Measurements from ENCODE around the gene SLC1A3.
"Not testable (repeated sequence)": the region's sequence is repeated elsewhere in the genome, so short reads cannot be mapped to it uniquely, and the experiment has no call there.

The SLC1A3 gene

DNA sequence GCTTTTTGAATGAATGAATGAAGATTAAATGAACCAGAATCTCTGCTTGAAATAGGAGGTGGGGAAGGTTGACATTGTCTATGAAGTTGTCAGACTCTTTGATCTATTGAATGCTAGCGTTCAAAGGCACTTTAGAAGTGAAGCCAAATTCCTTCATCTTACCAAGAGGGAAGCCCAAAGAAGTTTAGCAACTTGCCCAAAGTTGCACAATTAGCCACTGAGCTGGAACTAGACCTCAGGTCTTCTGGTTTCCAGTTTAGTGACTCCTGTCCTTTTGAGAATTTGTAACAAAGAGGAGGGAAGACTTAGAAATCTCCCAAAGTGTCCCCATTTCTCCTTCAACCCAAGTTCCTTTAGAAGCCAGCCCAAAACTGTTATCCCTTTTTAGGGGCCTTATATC is 20.7 kb upstream of the SLC1A3 start:
- Histone ChIP-seq H3K4me2 (ENCODE audit: low read length) (no peak overlapping the region), H3K27me3 (ENCODE audit: low read depth, low read length) (no peaks in the 10 kb centered on the region), H3K4me3 (ENCODE audit: low read length) (no peak overlapping the region), H3K36me3 (replicated peaks; ENCODE audit: low read depth, low read length) (no peaks in the 10 kb centered on the region), H3K79me2 (ENCODE audit: low read length) (no peaks in the 10 kb centered on the region), H3K9me3 (ENCODE audit: insufficient read depth, low read length) (no peaks in the 10 kb centered on the region), H3K9ac (ENCODE audit: low read length) (no peak overlapping the region), H3K27ac (ENCODE audit: low read length) (no peak overlapping the region), H4K20me1 (ENCODE audit: insufficient read depth, low read length) (no peaks in the 10 kb centered on the region), H3K4me1 (ENCODE audit: low read length) (no peaks in the 10 kb centered on the region), H2AFZ (ENCODE audit: low read depth, low read length) (no peak overlapping the region)
- TF ChIP-seq, protein P1, sequence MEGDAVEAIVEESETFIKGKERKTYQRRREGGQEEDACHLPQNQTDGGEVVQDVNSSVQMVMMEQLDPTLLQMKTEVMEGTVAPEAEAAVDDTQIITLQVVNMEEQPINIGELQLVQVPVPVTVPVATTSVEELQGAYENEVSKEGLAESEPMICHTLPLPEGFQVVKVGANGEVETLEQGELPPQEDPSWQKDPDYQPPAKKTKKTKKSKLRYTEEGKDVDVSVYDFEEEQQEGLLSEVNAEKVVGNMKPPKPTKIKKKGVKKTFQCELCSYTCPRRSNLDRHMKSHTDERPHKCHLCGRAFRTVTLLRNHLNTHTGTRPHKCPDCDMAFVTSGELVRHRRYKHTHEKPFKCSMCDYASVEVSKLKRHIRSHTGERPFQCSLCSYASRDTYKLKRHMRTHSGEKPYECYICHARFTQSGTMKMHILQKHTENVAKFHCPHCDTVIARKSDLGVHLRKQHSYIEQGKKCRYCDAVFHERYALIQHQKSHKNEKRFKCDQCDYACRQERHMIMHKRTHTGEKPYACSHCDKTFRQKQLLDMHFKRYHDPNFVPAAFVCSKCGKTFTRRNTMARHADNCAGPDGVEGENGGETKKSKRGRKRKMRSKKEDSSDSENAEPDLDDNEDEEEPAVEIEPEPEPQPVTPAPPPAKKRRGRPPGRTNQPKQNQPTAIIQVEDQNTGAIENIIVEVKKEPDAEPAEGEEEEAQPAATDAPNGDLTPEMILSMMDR (IDR thresholded peaks at IDR 0.05; ENCODE audit: low read depth, low read length) = no peak
- TF ChIP-seq EZH2phosphoT487 (IDR thresholded peaks at IDR 0.05; ENCODE audit: low read depth) = no peak

DNA sequence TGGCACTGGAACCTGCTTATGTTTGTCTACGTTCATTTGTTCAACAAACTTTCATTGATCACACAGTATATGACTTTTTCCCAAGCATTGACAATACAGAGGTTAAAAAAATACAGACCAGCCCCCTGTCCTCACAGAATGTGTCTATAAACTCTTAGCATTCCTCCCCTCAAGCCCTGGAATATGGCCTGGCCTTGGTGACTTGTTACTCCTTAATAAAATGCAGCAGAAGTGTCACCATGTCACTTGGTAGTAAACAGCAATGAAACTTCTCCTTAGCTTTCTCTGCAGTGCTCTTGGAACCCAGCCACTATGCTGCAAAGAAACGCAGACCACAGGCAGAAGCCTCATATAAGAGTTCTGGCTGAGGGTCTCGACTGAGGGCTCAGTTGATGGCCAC is 19.1 kb upstream of the SLC1A3 start:
- H4K20me1 ChIP-seq (ENCODE audit: insufficient read depth, low read length) = no peaks in the 10 kb centered on the region
- no peak overlapping the region for H3K4me2 ChIP-seq (ENCODE audit: low read length)
- H3K27ac ChIP-seq (ENCODE audit: low read length) = no peak overlapping the region
- no peaks in the 10 kb centered on the region for H3K27me3 ChIP-seq (ENCODE audit: low read depth, low read length)
- no peak overlapping the region for H3K4me3 ChIP-seq (ENCODE audit: low read length)
- TF ChIP-seq, protein P1 (IDR thresholded peaks at IDR 0.05; ENCODE audit: low read depth, low read length) = no peak
- no peak for TF ChIP-seq EZH2phosphoT487 (IDR thresholded peaks at IDR 0.05; ENCODE audit: low read depth)
- no peaks in the 10 kb centered on the region for H3K79me2 ChIP-seq (ENCODE audit: low read length)
- H3K36me3 ChIP-seq (replicated peaks; ENCODE audit: low read depth, low read length) = no peaks in the 10 kb centered on the region
- no peaks in the 10 kb centered on the region for H3K4me1 ChIP-seq (ENCODE audit: low read length)
- no peak overlapping the region for H2AFZ ChIP-seq (ENCODE audit: low read depth, low read length)
- H3K9me3 ChIP-seq (ENCODE audit: insufficient read depth, low read length) = no peaks in the 10 kb centered on the region
- no peak overlapping the region for H3K9ac ChIP-seq (ENCODE audit: low read length)

DNA sequence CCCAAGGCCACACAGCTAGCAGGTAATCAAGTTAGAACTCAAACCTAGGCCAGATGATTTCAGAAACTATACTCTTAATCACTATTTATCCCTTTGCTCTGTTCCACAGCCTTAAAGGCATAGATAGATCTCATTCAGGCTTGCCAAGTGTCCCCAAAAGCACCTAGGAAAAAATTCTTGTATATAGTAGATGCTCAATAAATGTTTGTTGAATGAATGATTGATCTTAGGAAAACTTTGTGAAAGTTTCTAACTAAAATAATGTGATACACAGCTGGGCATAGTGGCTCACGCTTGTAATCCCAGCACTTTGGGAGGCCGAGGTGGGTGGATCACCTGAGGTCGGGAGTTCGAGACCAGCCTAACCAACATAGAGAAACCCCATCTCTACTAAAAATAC is 16.7 kb upstream of the SLC1A3 start:
- H3K36me3 ChIP-seq (replicated peaks; ENCODE audit: low read depth, low read length); H3K27me3 ChIP-seq (ENCODE audit: low read depth, low read length); H4K20me1 ChIP-seq (ENCODE audit: insufficient read depth, low read length); H3K9ac ChIP-seq (ENCODE audit: low read length); H3K4me1 ChIP-seq (ENCODE audit: low read length); H3K79me2 ChIP-seq (ENCODE audit: low read length); H3K27ac ChIP-seq (ENCODE audit: low read length); H3K4me3 ChIP-seq (ENCODE audit: low read length); H3K9me3 ChIP-seq (ENCODE audit: insufficient read depth, low read length); H2AFZ ChIP-seq (ENCODE audit: low read depth, low read length); H3K4me2 ChIP-seq (ENCODE audit: low read length): not testable (repeated sequence)

DNA sequence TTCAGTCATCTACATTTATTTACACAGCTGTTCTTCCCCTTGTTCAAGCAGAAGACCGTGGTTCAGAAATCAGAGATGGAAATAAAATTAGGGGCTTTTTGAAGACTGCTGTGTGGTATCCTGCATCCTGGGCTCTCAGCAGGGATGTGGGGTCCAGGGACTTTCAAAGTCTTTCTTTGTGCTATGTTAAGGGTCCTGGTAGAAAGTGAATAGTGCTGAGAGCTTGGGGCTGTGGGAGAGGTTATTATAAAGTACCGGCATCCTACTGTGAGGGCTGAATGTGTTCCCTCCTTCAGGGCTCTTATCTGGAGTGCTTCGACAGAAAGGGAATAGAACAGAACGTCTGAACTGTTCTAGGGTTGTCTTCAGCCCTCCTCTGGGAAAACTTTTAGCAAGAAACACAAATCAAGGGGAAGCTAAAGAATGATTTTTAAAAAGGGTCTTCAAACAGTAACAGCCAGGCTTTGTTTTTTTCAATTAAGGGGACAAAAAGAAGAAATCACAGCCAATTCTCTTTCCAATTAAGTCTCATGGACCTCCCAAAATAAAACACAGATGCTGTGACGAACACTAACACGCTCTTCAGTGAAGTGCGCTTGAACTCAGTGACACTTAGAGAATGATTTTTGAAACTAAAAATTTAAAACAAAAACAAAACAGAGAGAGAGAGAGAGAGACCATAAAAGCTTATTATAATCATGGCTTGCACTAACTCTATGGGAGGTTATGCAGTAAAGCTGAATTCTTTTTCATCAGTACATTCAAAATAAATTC is 15.7 kb upstream of the SLC1A3 start:
- no peaks in the 10 kb centered on the region for H3K27me3 ChIP-seq (ENCODE audit: low read depth, low read length)
- no peak overlapping the region for H3K4me3 ChIP-seq (ENCODE audit: low read length)
- no peak for TF ChIP-seq EZH2phosphoT487 (IDR thresholded peaks at IDR 0.05; ENCODE audit: low read depth)
- TF ChIP-seq, protein P1 (IDR thresholded peaks at IDR 0.05; ENCODE audit: low read depth, low read length) = no peak
- no peak overlapping the region for H3K9ac ChIP-seq (ENCODE audit: low read length)
- no peaks in the 10 kb centered on the region for H3K9me3 ChIP-seq (ENCODE audit: insufficient read depth, low read length)
- no peaks in the 10 kb centered on the region for H3K36me3 ChIP-seq (replicated peaks; ENCODE audit: low read depth, low read length)
- H4K20me1 ChIP-seq (ENCODE audit: insufficient read depth, low read length) = no peaks in the 10 kb centered on the region
- H3K27ac ChIP-seq (ENCODE audit: low read length) = no peak overlapping the region
- no peak overlapping the region for H2AFZ ChIP-seq (ENCODE audit: low read depth, low read length)
- no peak overlapping the region for H3K4me2 ChIP-seq (ENCODE audit: low read length)
- H3K4me1 ChIP-seq (ENCODE audit: low read length) = no peaks in the 10 kb centered on the region
- no peaks in the 10 kb centered on the region for H3K79me2 ChIP-seq (ENCODE audit: low read length)

Measured in OCI-LY3 (cell line).